BLaER1 treated with 17β-estradiol and CSF1 and Interleukin-3, amounts not matched to agents 10 nM and 100 nM (cell line): ENCODE data around the gene CORO2B.

ENCODE experiments used
- H3K27ac ChIP-seq, 11 experiments: shearing (Covaris generic); formaldehyde crosslinking; 2 replicates each; pipeline ENCODE4 v1.8.1; 2022
- H3K27me3 ChIP-seq, 11 experiments: shearing (Covaris generic); formaldehyde crosslinking; 2 replicates each; pipeline ENCODE4 v1.8.1; 2022
- H3K36me3 ChIP-seq, 11 experiments: shearing (Covaris generic); formaldehyde crosslinking; 2 replicates each; pipeline ENCODE4 v1.8.1; 2022
- H3K4me1 ChIP-seq, 10 experiments: shearing (Covaris generic); formaldehyde crosslinking; 2 replicates each; pipeline ENCODE4 v1.8.1; 2022
- H3K4me2 ChIP-seq, 11 experiments: shearing (Covaris generic); formaldehyde crosslinking; 2 replicates each; pipeline ENCODE4 v1.8.1; 2022
- H3K4me3 ChIP-seq, 10 experiments: shearing (Covaris generic); formaldehyde crosslinking; 2 replicates each; pipeline ENCODE4 v1.8.1; 2022
- H3K9ac ChIP-seq, 11 experiments: shearing (Covaris generic); formaldehyde crosslinking; 2 replicates each; pipeline ENCODE4 v1.8.1; 2022
- H3K9me3 ChIP-seq, 11 experiments: shearing (Covaris generic); formaldehyde crosslinking; replicated peaks in 1 of 11; 2 replicates each; pipeline ENCODE4 v1.8.1; 2022
- H4K20me1 ChIP-seq, 11 experiments: shearing (Covaris generic); formaldehyde crosslinking; 2 replicates each; pipeline ENCODE4 v1.8.1; 2022
- Cebpa-rat ChIP-seq, 11 experiments: shearing (Covaris generic); IDR thresholded peaks; 2 replicates each; pipeline ENCODE4 v1.8.1; 2022

CORO2B gene

GRCh38 chr15:68558318-68559305, 20.2 kb upstream of the CORO2B start:
- no peaks in the 10 kb centered on the region for H3K9me3 ChIP-seq
- H3K4me1 ChIP-seq, result peaks cover 9 to 43% (median 31%) of the 10 kb centered on the region in 10 experiments
- peak overlapping the region in 7 of 11 experiments; percentile 1 to 56 (median 29); a peak in 10 of 22 replicates for H3K27ac ChIP-seq
- no peaks in the 10 kb centered on the region for H3K36me3 ChIP-seq
- TF ChIP-seq Cebpa-rat (IDR thresholded peaks at IDR 0.05), result peak in 3 of 11 experiments; percentile 20 to 62 (median 45); a peak in 3 of 22 replicates
- peaks cover 11 to 19% (median 17%) of the 10 kb centered on the region in 11 experiments; a peak in 21 of 22 replicates for H3K27me3 ChIP-seq
- H3K4me2 ChIP-seq, result peak overlapping the region; percentile 81 to 99 (median 94)
- 0 out of 22 replicates have a peak, but pooled peaks cover 0 to 5% (median 0%) of the 10 kb centered on the region in 11 experiments for H4K20me1 ChIP-seq
- H3K9ac ChIP-seq, result peak overlapping the region in 10 of 11 experiments; percentile 1 to 65 (median 52); a peak in 18 of 22 replicates
- H3K4me3 ChIP-seq, result peak overlapping the region; percentile 44 to 69 (median 55)

- Histone ChIP-seq H3K36me3 (no peaks in the 10 kb centered on the region), H4K20me1 (no peaks in the 10 kb centered on the region), H3K27me3 (peaks cover 11 to 19% (median 17%) of the 10 kb centered on the region in 11 experiments; a peak in 21 of 22 replicates), H3K4me1 (peaks cover 9 to 43% (median 31%) of the 10 kb centered on the region in 10 experiments), H3K4me3 (peak overlapping the region; percentile 44 to 69 (median 55)), H3K9me3 (no peaks in the 10 kb centered on the region), H3K9ac (peak overlapping the region in 10 of 11 experiments; percentile 1 to 65 (median 52); a peak in 18 of 22 replicates), H3K4me2 (peak overlapping the region; percentile 81 to 99 (median 94)), H3K27ac (peak overlapping the region in 7 of 11 experiments; percentile 1 to 56 (median 29); a peak in 9 of 22 replicates)
- TF ChIP-seq Cebpa-rat (IDR thresholded peaks at IDR 0.05), result no peak
Observed at GRCh38 chr15:68559345-68560310, 19.2 kb upstream of the CORO2B start.

GRCh38 chr15:68560501-68561113, 18.2 kb upstream of the CORO2B start:
- H4K20me1 ChIP-seq, result no peaks in the 10 kb centered on the region
- H3K4me1 ChIP-seq, result peaks cover 9 to 39% (median 32%) of the 10 kb centered on the region in 10 experiments
- peaks cover 11 to 19% (median 17%) of the 10 kb centered on the region in 11 experiments; a peak in 21 of 22 replicates for H3K27me3 ChIP-seq
- H3K9me3 ChIP-seq, result no peaks in the 10 kb centered on the region
- H3K4me2 ChIP-seq, result peak overlapping the region in 9 of 11 experiments; percentile 81 to 98 (median 94); a peak in 17 of 22 replicates
- no peaks in the 10 kb centered on the region for H3K36me3 ChIP-seq
- peak overlapping the region in 1 of 10 experiments; percentile 60; a peak in 1 of 20 replicates for H3K4me3 ChIP-seq
- H3K27ac ChIP-seq, result no peak overlapping the region
- TF ChIP-seq Cebpa-rat (IDR thresholded peaks at IDR 0.05), result no peak
- H3K9ac ChIP-seq, result no peak overlapping the region

GRCh38 chr15:68561171-68561900, 17.5 kb upstream of the CORO2B start:
- no peak overlapping the region for H3K9ac ChIP-seq
- peaks cover 11 to 19% (median 17%) of the 10 kb centered on the region in 11 experiments; a peak in 21 of 22 replicates for H3K27me3 ChIP-seq

GRCh38 chr15:68561901-68562300, 16.9 kb upstream of the CORO2B start:
- TF ChIP-seq Cebpa-rat (IDR thresholded peaks at IDR 0.05), result no peak

More at GRCh38 chr15:68561171-68561900, 17.5 kb upstream of the CORO2B start:
- no peak overlapping the region for H3K4me2 ChIP-seq
- no peaks in the 10 kb centered on the region for H3K9me3 ChIP-seq
- no peaks in the 10 kb centered on the region for H4K20me1 ChIP-seq
- no peaks in the 10 kb centered on the region for H3K36me3 ChIP-seq
- no peak overlapping the region for H3K4me3 ChIP-seq
- H3K4me1 ChIP-seq, result peaks cover 9 to 42% (median 35%) of the 10 kb centered on the region in 10 experiments
- TF ChIP-seq Cebpa-rat (IDR thresholded peaks at IDR 0.05), result no peak
- H3K27ac ChIP-seq, result no peak overlapping the region

GRCh38 chr15:68564173-68564572, 14.6 kb upstream of the CORO2B start:
- no peak overlapping the region for H3K4me2 ChIP-seq
- H3K4me1 ChIP-seq, result peaks cover under 1 to 24% (median 17%) of the 10 kb centered on the region in 10 experiments; a peak in 19 of 20 replicates
- no peak overlapping the region for H3K9ac ChIP-seq
- H3K27ac ChIP-seq, result no peak overlapping the region
- H4K20me1 ChIP-seq, result no peaks in the 10 kb centered on the region
- no peak overlapping the region for H3K4me3 ChIP-seq
- H3K36me3 ChIP-seq, result no peaks in the 10 kb centered on the region
- peaks cover 1 to 6% (median 4%) of the 10 kb centered on the region in 11 experiments; a peak in 20 of 22 replicates for H3K27me3 ChIP-seq
- H3K9me3 ChIP-seq, result no peaks in the 10 kb centered on the region
- TF ChIP-seq Cebpa-rat (IDR thresholded peaks at IDR 0.05), result no peak

More at GRCh38 chr15:68561901-68562300, 16.9 kb upstream of the CORO2B start:
- no peak overlapping the region for H3K27ac ChIP-seq
- no peak overlapping the region for H3K4me3 ChIP-seq
- H3K4me2 ChIP-seq, result no peak overlapping the region
- peaks cover 11 to 19% (median 17%) of the 10 kb centered on the region in 11 experiments; a peak in 21 of 22 replicates for H3K27me3 ChIP-seq
- H3K9ac ChIP-seq, result no peak overlapping the region
- H3K36me3 ChIP-seq, result no peaks in the 10 kb centered on the region
- H4K20me1 ChIP-seq, result no peaks in the 10 kb centered on the region
- H3K9me3 ChIP-seq, result no peaks in the 10 kb centered on the region
- H3K4me1 ChIP-seq, result peaks cover 9 to 39% (median 35%) of the 10 kb centered on the region in 10 experiments

GRCh38 chr15:68565234-68565633, 13.6 kb upstream of the CORO2B start:
- peak overlapping the region in 1 of 11 experiments; percentile 36; a peak in 2 of 22 replicates for H3K4me2 ChIP-seq
- H3K9me3 ChIP-seq, result no peaks in the 10 kb centered on the region
- H3K4me1 ChIP-seq, result peaks cover 0 to 14% (median 7%) of the 10 kb centered on the region in 10 experiments; a peak in 13 of 20 replicates

More at GRCh38 chr15:68565234-68565633, 13.6 kb upstream of the CORO2B start:
- TF ChIP-seq Cebpa-rat (IDR thresholded peaks at IDR 0.05), result no peak
- H3K36me3 ChIP-seq, result no peaks in the 10 kb centered on the region
- no peak overlapping the region for H3K9ac ChIP-seq
- H3K4me3 ChIP-seq, result no peak overlapping the region
- no peaks in the 10 kb centered on the region for H3K27me3 ChIP-seq
- no peak overlapping the region for H3K27ac ChIP-seq
- no peaks in the 10 kb centered on the region for H4K20me1 ChIP-seq
